Measurements from ENCODE around the gene FBXO5. TPM values are rescaled to one million over a fixed set of nuclear protein-coding genes. Genes with fewer than 3 reads are reported as not detected.

Gene FBXO5
- total and polyA plus RNA-seq, 4 experiments from 2014 or later = 4.8 to 10.4 (median 9.4) TPM

- Mint-ChIP-seq H3K9me3 (peaks cover 0 to 3% (median 0%) of the 10 kb centered on the region in 8 donors), H3K27me3 (peaks cover 11 to 19% of the 10 kb centered on the region in 2 donors), H3K4me3 (no peak overlapping the region), H3K36me3 (no peaks in the 10 kb centered on the region), H3K4me1 (peaks cover 0 to 5% (median 1%) of the 10 kb centered on the region in 4 donors), H3K27ac (no peak overlapping the region)
- Histone ChIP-seq H3K9me3 (ENCODE audit: control insufficient read depth in 1 of 2, low read length in 2 of 2) (no peaks in the 10 kb centered on the region), H3K36me3 (ENCODE audit: insufficient read depth, low read length) (no peaks in the 10 kb centered on the region), H3K4me3 (ENCODE audit: low read length in 2 of 2) (no peak overlapping the region), H3K4me1 (ENCODE audit: insufficient read depth, low read length) (no peaks in the 10 kb centered on the region), H3K27me3 (ENCODE audit: insufficient read depth, low read length) (no peaks in the 10 kb centered on the region), H3K27ac (ENCODE audit: low read depth, low read length) (no peak overlapping the region)
- intact Hi-C loops (cut with micrococcal nuclease) = loop anchor here (1.0 to 2.0 kb wide), 4 partner anchors 42 to 160 kb away; partner anchors contain the start of gene FBXO5
- CTCF ChIA-PET (ENCODE audit: partially characterized antibody) = interaction anchor here (0.7 to 5.1 kb wide), 11 partner anchors 9 to 213 kb away, joined by 3 to 43 read pairs (median 3); no protein-coding TSS in a partner anchor
- DNase-seq = no peak
- POLR2A ChIA-PET (ENCODE audit: partially characterized antibody) = no interaction called here
Measured at GRCh38 chr6:153024709-153025017, 41.8 kb upstream of the FBXO5 start.

GRCh38 chr6:153023977-153024708 is 41.3 kb upstream of the FBXO5 start:
- ChIA-PET CTCF (ENCODE audit: partially characterized antibody) (interaction anchor here (0.7 to 5.1 kb wide), 9 partner anchors 9 to 213 kb away, joined by 3 to 43 read pairs (median 4); no protein-coding TSS in a partner anchor), POLR2A (ENCODE audit: partially characterized antibody) (no interaction called here)
- H3K27ac ChIP-seq (ENCODE audit: low read depth, low read length) = no peak overlapping the region
- H3K27ac Mint-ChIP-seq = no peak overlapping the region
- H3K4me1 Mint-ChIP-seq = peaks cover 0 to 5% (median 1%) of the 10 kb centered on the region in 4 donors
- no peak overlapping the region for H3K4me3 ChIP-seq (ENCODE audit: low read length in 2 of 2)
- intact Hi-C loops (cut with micrococcal nuclease) = loop anchor here (1.0 to 2.0 kb wide), 4 partner anchors 41 to 160 kb away; partner anchors contain the start of gene FBXO5
- no peaks in the 10 kb centered on the region for H3K27me3 ChIP-seq (ENCODE audit: insufficient read depth, low read length)
- no peaks in the 10 kb centered on the region for H3K9me3 ChIP-seq (ENCODE audit: control insufficient read depth in 1 of 2, low read length in 2 of 2)
- H3K27me3 Mint-ChIP-seq = peaks cover 13 to 19% of the 10 kb centered on the region in 2 donors
- H3K36me3 ChIP-seq (ENCODE audit: insufficient read depth, low read length) = no peaks in the 10 kb centered on the region
- peak; percentile 40 to 61 (median 48) for DNase-seq
- H3K4me3 Mint-ChIP-seq = no peak overlapping the region
- H3K4me1 ChIP-seq (ENCODE audit: insufficient read depth, low read length) = no peaks in the 10 kb centered on the region
- no peaks in the 10 kb centered on the region for H3K36me3 Mint-ChIP-seq
- peaks cover 0 to 3% (median 0%) of the 10 kb centered on the region in 8 donors for H3K9me3 Mint-ChIP-seq

GRCh38 chr6:153018355-153018754 is 35.5 kb upstream of the FBXO5 start:
- ChIA-PET CTCF (ENCODE audit: partially characterized antibody) (no interaction called here), POLR2A (ENCODE audit: partially characterized antibody) (no interaction called here)
- DNase-seq = no peak
- Histone ChIP-seq H3K27ac (ENCODE audit: low read depth, low read length) (no peak overlapping the region), H3K4me3 (ENCODE audit: low read length in 2 of 2) (no peak overlapping the region), H3K36me3 (ENCODE audit: insufficient read depth, low read length) (no peaks in the 10 kb centered on the region), H3K4me1 (ENCODE audit: insufficient read depth, low read length) (no peaks in the 10 kb centered on the region), H3K27me3 (ENCODE audit: insufficient read depth, low read length) (no peaks in the 10 kb centered on the region), H3K9me3 (ENCODE audit: control insufficient read depth in 1 of 2, low read length in 2 of 2) (no peaks in the 10 kb centered on the region)
- Mint-ChIP-seq H3K36me3 (no peaks in the 10 kb centered on the region), H3K9me3 (peaks cover 0 to 1% (median 0%) of the 10 kb centered on the region in 8 donors), H3K4me3 (no peak overlapping the region), H3K4me1 (no peaks in the 10 kb centered on the region), H3K27me3 (peaks cover 9 to 17% of the 10 kb centered on the region in 2 donors), H3K27ac (no peak overlapping the region)
- intact Hi-C loops (cut with micrococcal nuclease) = no loop called here

- no peaks in the 10 kb centered on the region for H3K27me3 ChIP-seq (ENCODE audit: insufficient read depth, low read length)
- no peak overlapping the region for H3K4me3 Mint-ChIP-seq
- no peaks in the 10 kb centered on the region for H3K4me1 Mint-ChIP-seq
- no peaks in the 10 kb centered on the region for H3K9me3 ChIP-seq (ENCODE audit: control insufficient read depth in 1 of 2, low read length in 2 of 2)
- H3K36me3 ChIP-seq (ENCODE audit: insufficient read depth, low read length) = no peaks in the 10 kb centered on the region
- CTCF ChIA-PET (ENCODE audit: partially characterized antibody) = no interaction called here
- peaks cover 15 to 19% of the 10 kb centered on the region in 2 donors for H3K27me3 Mint-ChIP-seq
- DNase-seq = no peak
- H3K4me3 ChIP-seq (ENCODE audit: low read length in 2 of 2) = no peak overlapping the region
- intact Hi-C loops (cut with micrococcal nuclease) = no loop called here
- POLR2A ChIA-PET (ENCODE audit: partially characterized antibody) = no interaction called here
- H3K9me3 Mint-ChIP-seq = no peaks in the 10 kb centered on the region
- H3K4me1 ChIP-seq (ENCODE audit: insufficient read depth, low read length) = no peaks in the 10 kb centered on the region
- H3K36me3 Mint-ChIP-seq = no peaks in the 10 kb centered on the region
- no peak overlapping the region for H3K27ac Mint-ChIP-seq
- H3K27ac ChIP-seq (ENCODE audit: low read depth, low read length) = no peak overlapping the region
Measured at GRCh38 chr6:153016846-153017245, 34.0 kb upstream of the FBXO5 start.

GRCh38 chr6:153015094-153015640 is 32.3 kb upstream of the FBXO5 start:
- H3K4me3 Mint-ChIP-seq = no peak overlapping the region

GRCh38 chr6:153013438-153013837 is 30.6 kb upstream of the FBXO5 start:
- Mint-ChIP-seq H3K4me1 (no peaks in the 10 kb centered on the region), H3K27ac (no peak overlapping the region), H3K36me3 (no peaks in the 10 kb centered on the region), H3K27me3 (peaks cover 15 to 17% of the 10 kb centered on the region in 2 donors), H3K9me3 (no peaks in the 10 kb centered on the region), H3K4me3 (no peak overlapping the region)
- CTCF ChIA-PET (ENCODE audit: partially characterized antibody) = no interaction called here
- intact Hi-C loops (cut with micrococcal nuclease) = no loop called here
- no peaks in the 10 kb centered on the region for H3K36me3 ChIP-seq (ENCODE audit: insufficient read depth, low read length)
- DNase-seq = no peak
- H3K4me1 ChIP-seq (ENCODE audit: insufficient read depth, low read length) = no peaks in the 10 kb centered on the region
- no peak overlapping the region for H3K4me3 ChIP-seq (ENCODE audit: low read length in 2 of 2)
- H3K9me3 ChIP-seq (ENCODE audit: control insufficient read depth in 1 of 2, low read length in 2 of 2) = no peaks in the 10 kb centered on the region
- POLR2A ChIA-PET (ENCODE audit: partially characterized antibody) = no interaction called here
- no peaks in the 10 kb centered on the region for H3K27me3 ChIP-seq (ENCODE audit: insufficient read depth, low read length)
- no peak overlapping the region for H3K27ac ChIP-seq (ENCODE audit: low read depth, low read length)

More at GRCh38 chr6:153015094-153015640, 32.3 kb upstream of the FBXO5 start:
- Histone ChIP-seq H3K4me1 (ENCODE audit: insufficient read depth, low read length) (no peaks in the 10 kb centered on the region), H3K4me3 (ENCODE audit: low read length in 2 of 2) (no peak overlapping the region), H3K9me3 (ENCODE audit: control insufficient read depth in 1 of 2, low read length in 2 of 2) (no peaks in the 10 kb centered on the region), H3K36me3 (ENCODE audit: insufficient read depth, low read length) (no peaks in the 10 kb centered on the region), H3K27me3 (ENCODE audit: insufficient read depth, low read length) (no peaks in the 10 kb centered on the region), H3K27ac (ENCODE audit: low read depth, low read length) (no peak overlapping the region)
- no peaks in the 10 kb centered on the region for H3K9me3 Mint-ChIP-seq
- H3K27me3 Mint-ChIP-seq = peaks cover 15 to 19% of the 10 kb centered on the region in 2 donors
- intact Hi-C loops (cut with micrococcal nuclease) = no loop called here
- no peaks in the 10 kb centered on the region for H3K36me3 Mint-ChIP-seq
- no peaks in the 10 kb centered on the region for H3K4me1 Mint-ChIP-seq
- POLR2A ChIA-PET (ENCODE audit: partially characterized antibody) = no interaction called here
- CTCF ChIA-PET (ENCODE audit: partially characterized antibody) = no interaction called here
- no peak for DNase-seq
- H3K27ac Mint-ChIP-seq = peak overlapping the region in 1 of 7 donors; percentile 34

GRCh38 chr6:153012856-153013255 is 30.0 kb upstream of the FBXO5 start:
- Mint-ChIP-seq H3K36me3 (no peaks in the 10 kb centered on the region), H3K27ac (no peak overlapping the region), H3K4me3 (no peak overlapping the region), H3K4me1 (no peaks in the 10 kb centered on the region), H3K9me3 (no peaks in the 10 kb centered on the region), H3K27me3 (peaks cover 14 to 15% of the 10 kb centered on the region in 2 donors)
- intact Hi-C loops (cut with micrococcal nuclease) = no loop called here
- no peaks in the 10 kb centered on the region for H3K36me3 ChIP-seq (ENCODE audit: insufficient read depth, low read length)
- H3K4me3 ChIP-seq (ENCODE audit: low read length in 2 of 2) = no peak overlapping the region
- CTCF ChIA-PET (ENCODE audit: partially characterized antibody) = no interaction called here
- no peak overlapping the region for H3K27ac ChIP-seq (ENCODE audit: low read depth, low read length)
- no peaks in the 10 kb centered on the region for H3K4me1 ChIP-seq (ENCODE audit: insufficient read depth, low read length)
- no peak for DNase-seq
- POLR2A ChIA-PET (ENCODE audit: partially characterized antibody) = no interaction called here
- H3K9me3 ChIP-seq (ENCODE audit: control insufficient read depth in 1 of 2, low read length in 2 of 2) = no peaks in the 10 kb centered on the region
- H3K27me3 ChIP-seq (ENCODE audit: insufficient read depth, low read length) = no peaks in the 10 kb centered on the region

Data from CD4-positive, alpha-beta memory T cell (primary cell).